Measurements from ENCODE around the gene SLC44A1. TPM values are rescaled to one million over a fixed set of nuclear protein-coding genes. Genes with fewer than 3 reads are reported as not detected.
A peak's percentile ranks its signal among the peaks of the same experiment; 100 is the strongest.

The SLC44A1 gene
- total RNA-seq, 4 donors from 2014 or later = 45.3 to 74.9 (median 67.7) TPM

- peaks cover 0 to 13% (median 0%) of the 10 kb centered on the region in 4 donors for H3K4me1 ChIP-seq
- DNase-seq (ENCODE audit: low spot score in 2 of 2) = no peak
- no peaks in the 10 kb centered on the region for H3K27me3 ChIP-seq
- no peaks in the 10 kb centered on the region for H3K36me3 ChIP-seq
- no peak overlapping the region for H3K4me3 ChIP-seq
- H3K27ac ChIP-seq = no peak overlapping the region
- no peak for TF ChIP-seq EP300 (IDR thresholded peaks at IDR 0.05)
- WGBS, 2 donors = 95 to 96% methylated on average over 2 of the region's 2 CpGs
- no peaks in the 10 kb centered on the region for H3K9me3 ChIP-seq
Measured at GRCh38 chr9:105284463-105284862, 40.0 kb downstream of the SLC44A1 start.

- H3K9me3 ChIP-seq = no peaks in the 10 kb centered on the region
- TF ChIP-seq POLR2A (IDR thresholded peaks at IDR 0.05) = no peak
- H3K4me3 ChIP-seq = no peak overlapping the region
- peaks cover 0 to 25% (median 2%) of the 10 kb centered on the region in 4 donors for H3K4me1 ChIP-seq
- H3K36me3 ChIP-seq = no peaks in the 10 kb centered on the region
- H3K27ac ChIP-seq = no peak overlapping the region
- 86 to 87% methylated on average over 4 of the region's 4 CpGs for WGBS, 2 donors
- no peaks in the 10 kb centered on the region for H3K27me3 ChIP-seq
- DNase-seq (ENCODE audit: low spot score in 2 of 2) = no peak
Measured at GRCh38 chr9:105286098-105286497, 41.6 kb downstream of the SLC44A1 start.

DNA sequence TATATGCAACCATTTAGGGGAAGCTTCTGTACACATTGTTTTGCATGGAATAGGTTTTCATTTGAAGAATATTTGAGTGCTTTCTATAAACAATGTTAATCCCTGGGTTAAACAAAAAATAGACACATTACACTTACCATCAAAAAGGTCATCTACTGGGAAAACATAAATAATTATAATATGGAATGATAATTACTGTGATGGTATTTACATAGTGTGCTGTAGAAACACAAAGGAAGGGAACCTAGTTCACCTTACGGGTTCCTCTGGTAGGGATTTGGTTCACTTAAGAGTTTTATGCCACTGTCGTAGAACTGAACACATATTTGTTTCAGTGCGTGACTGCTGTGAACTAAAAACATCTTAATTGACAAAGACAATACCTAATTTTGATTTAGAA, 44.9 kb downstream of the SLC44A1 start:
- peaks cover 0 to 31% (median 10%) of the 10 kb centered on the region in 4 donors for H3K4me1 ChIP-seq
- H3K27me3 ChIP-seq = no peaks in the 10 kb centered on the region
- no peak for TF ChIP-seq CTCF (IDR thresholded peaks at IDR 0.05)
- H3K9me3 ChIP-seq = no peaks in the 10 kb centered on the region
- no peaks in the 10 kb centered on the region for H3K36me3 ChIP-seq
- H3K4me3 ChIP-seq = no peak overlapping the region
- H3K27ac ChIP-seq = no peak overlapping the region
- WGBS, 2 donors = 95 to 97% methylated on average over 3 of the region's 3 CpGs
- DNase-seq (ENCODE audit: low spot score in 2 of 2) = no peak

DNA sequence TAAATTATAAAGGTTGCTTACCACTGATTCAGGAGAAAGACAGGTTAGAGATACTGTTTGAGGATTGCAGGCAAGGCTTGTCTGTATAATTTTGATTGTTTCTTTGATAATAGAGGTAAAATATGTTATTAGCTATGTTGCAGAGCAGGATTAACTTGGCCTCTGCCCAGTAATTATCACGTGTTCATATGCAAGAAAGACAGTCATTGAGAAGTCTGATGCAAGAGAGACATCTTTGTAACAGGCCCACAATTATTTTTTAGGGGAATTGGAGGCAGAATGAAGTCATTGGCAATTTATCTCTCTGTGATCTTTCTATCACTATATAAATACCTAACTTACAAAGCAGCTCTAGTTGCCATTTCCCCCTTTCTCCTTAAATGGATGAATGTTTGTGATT, 46.0 kb downstream of the SLC44A1 start:
- no peaks in the 10 kb centered on the region for H3K36me3 ChIP-seq
- peak overlapping the region in 1 of 4 donors; percentile 14 for H3K27ac ChIP-seq
- TF ChIP-seq POLR2A (IDR thresholded peaks at IDR 0.05) (no peak), EP300 (IDR thresholded peaks at IDR 0.05) (no peak), CTCF (IDR thresholded peaks at IDR 0.05) (no peak)
- no peak for DNase-seq (ENCODE audit: low spot score in 2 of 2)
- H3K27me3 ChIP-seq = no peaks in the 10 kb centered on the region
- H3K4me1 ChIP-seq = peaks cover 0 to 34% (median 10%) of the 10 kb centered on the region in 4 donors
- H3K9me3 ChIP-seq = no peaks in the 10 kb centered on the region
- H3K4me3 ChIP-seq = no peak overlapping the region
- 21 to 23% methylated on average over 1 of the region's 1 CpG for WGBS, 2 donors

DNA sequence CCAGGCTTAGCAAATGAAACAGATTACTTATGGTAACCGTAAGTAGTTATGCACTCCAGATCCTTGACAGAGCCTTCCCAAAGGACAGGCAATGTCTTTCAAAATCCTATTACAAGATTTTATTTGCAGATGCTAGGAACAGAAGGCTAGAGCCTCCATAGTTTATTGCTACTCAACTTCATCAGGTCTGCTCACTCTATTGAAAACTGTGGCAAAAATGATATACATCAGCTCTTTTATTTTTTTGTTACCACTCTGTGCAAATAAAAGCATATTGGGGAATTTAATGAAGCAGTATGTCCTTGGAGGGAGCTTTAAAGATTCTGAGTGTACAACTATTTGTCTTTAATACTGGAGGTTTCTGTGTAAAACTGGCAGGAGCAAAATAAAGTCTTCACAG, 46.5 kb downstream of the SLC44A1 start:
- Histone ChIP-seq H3K36me3 (no peaks in the 10 kb centered on the region), H3K4me1 (peaks cover 0 to 39% (median 11%) of the 10 kb centered on the region in 4 donors), H3K27me3 (no peaks in the 10 kb centered on the region), H3K4me3 (no peak overlapping the region), H3K9me3 (no peaks in the 10 kb centered on the region), H3K27ac (peak overlapping the region in 2 of 4 donors; percentile 7 to 14)
- no peak for DNase-seq (ENCODE audit: low spot score in 2 of 2)
- TF ChIP-seq CTCF (IDR thresholded peaks at IDR 0.05) (no peak), EP300 (IDR thresholded peaks at IDR 0.05) (no peak), POLR2A (IDR thresholded peaks at IDR 0.05) (no peak)
- 77 to 94% methylated on average over 1 of the region's 1 CpG for WGBS, 2 donors

DNA sequence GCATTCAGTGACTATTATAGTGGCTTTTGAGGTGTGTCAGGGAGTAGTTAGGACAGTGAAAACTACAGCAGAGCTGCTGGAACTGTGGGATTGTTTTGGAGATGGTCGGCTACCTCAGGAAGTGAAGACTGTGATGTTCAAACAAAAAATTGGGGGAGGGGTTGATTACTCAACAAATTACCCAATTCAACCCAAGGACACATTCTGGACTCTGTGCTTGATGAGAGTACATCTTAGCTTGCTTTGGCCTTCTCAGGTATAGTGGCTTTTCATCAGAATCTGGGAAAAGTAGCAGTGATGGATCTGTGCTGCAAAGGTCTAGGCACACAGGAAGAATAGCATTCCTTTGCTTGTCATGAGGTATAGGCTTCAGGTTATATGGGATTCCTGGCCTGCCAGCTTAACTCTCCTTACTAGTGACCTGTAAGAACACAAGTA, 47.0 kb downstream of the SLC44A1 start:
- no peak for TF ChIP-seq EP300 (IDR thresholded peaks at IDR 0.05)
- no peak for TF ChIP-seq POLR2A (IDR thresholded peaks at IDR 0.05)
- Histone ChIP-seq H3K27me3 (no peaks in the 10 kb centered on the region), H3K4me1 (peaks cover 0 to 44% (median 13%) of the 10 kb centered on the region in 4 donors), H3K36me3 (no peaks in the 10 kb centered on the region), H3K4me3 (no peak overlapping the region), H3K9me3 (no peaks in the 10 kb centered on the region), H3K27ac (peak overlapping the region in 2 of 4 donors; percentile 7 to 14)
- WGBS, 2 donors = 52 to 66% methylated on average over 1 of the region's 1 CpG
- DNase-seq (ENCODE audit: low spot score in 2 of 2) = no peak

GRCh38 chr9:105291938-105292337, 47.5 kb downstream of the SLC44A1 start:
- WGBS, 2 donors = 59 to 60% methylated on average over 2 of the region's 2 CpGs
- Histone ChIP-seq H3K27me3 (no peaks in the 10 kb centered on the region), H3K36me3 (no peaks in the 10 kb centered on the region), H3K9me3 (no peaks in the 10 kb centered on the region), H3K4me3 (no peak overlapping the region), H3K27ac (no peak overlapping the region), H3K4me1 (peaks cover 0 to 48% (median 13%) of the 10 kb centered on the region in 4 donors)
- no peak for DNase-seq (ENCODE audit: low spot score in 2 of 2)
- TF ChIP-seq CTCF (IDR thresholded peaks at IDR 0.05) = no peak
- no peak for TF ChIP-seq EP300 (IDR thresholded peaks at IDR 0.05)
- no peak for TF ChIP-seq POLR2A (IDR thresholded peaks at IDR 0.05)

Measured in tibial nerve (tissue), 4 donors.